Measurements from ENCODE around the gene C1QTNF5.

DNA sequence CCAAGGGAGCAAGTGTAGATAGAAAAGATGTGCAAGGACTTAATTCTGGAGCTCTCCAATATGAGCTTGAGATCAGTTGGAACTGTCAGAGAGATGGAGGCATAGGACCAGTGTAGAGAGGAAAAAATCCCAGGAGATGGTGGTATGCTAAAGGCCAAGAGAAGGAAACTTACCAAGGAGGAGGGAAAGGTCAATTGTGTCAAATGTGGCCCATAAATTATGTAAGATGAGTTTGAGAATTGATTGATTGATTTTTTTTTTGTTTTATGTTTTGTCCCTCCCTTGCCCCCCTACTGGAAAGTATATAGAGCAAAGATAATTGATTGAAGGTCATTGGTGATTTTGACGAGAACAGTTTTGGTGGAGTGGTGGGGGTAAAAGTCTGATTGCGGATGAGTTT lies 43.6 kb upstream of the C1QTNF5 start:
- TF ChIP-seq, protein P1, sequence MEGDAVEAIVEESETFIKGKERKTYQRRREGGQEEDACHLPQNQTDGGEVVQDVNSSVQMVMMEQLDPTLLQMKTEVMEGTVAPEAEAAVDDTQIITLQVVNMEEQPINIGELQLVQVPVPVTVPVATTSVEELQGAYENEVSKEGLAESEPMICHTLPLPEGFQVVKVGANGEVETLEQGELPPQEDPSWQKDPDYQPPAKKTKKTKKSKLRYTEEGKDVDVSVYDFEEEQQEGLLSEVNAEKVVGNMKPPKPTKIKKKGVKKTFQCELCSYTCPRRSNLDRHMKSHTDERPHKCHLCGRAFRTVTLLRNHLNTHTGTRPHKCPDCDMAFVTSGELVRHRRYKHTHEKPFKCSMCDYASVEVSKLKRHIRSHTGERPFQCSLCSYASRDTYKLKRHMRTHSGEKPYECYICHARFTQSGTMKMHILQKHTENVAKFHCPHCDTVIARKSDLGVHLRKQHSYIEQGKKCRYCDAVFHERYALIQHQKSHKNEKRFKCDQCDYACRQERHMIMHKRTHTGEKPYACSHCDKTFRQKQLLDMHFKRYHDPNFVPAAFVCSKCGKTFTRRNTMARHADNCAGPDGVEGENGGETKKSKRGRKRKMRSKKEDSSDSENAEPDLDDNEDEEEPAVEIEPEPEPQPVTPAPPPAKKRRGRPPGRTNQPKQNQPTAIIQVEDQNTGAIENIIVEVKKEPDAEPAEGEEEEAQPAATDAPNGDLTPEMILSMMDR (IDR thresholded peaks at IDR 0.05), result no peak
- no peak for TF ChIP-seq EP300 (IDR thresholded peaks at IDR 0.05)
- TF ChIP-seq POLR2A (IDR thresholded peaks at IDR 0.05), result no peak
